ENCODE results near the gene TRERF1.
"Not testable (repeated sequence)": the region's sequence is repeated elsewhere in the genome, so short reads cannot be mapped to it uniquely, and the experiment has no call there.

- not testable (repeated sequence) for TF ChIP-seq CTCF, POLR2A (IDR thresholded peaks at IDR 0.05)
These were observed 5.8 kb downstream of the TRERF1 start for GRCh38 chr6:42445955-42446354.
